ENCODE measurements around the gene TOP3A. TPM values are rescaled to one million over a fixed set of nuclear protein-coding genes. Genes with fewer than 3 reads are reported as not detected.

Gene TOP3A
- total RNA-seq, 4 donors from 2014 or later = 21.2 to 33.5 (median 21.8) TPM

GRCh38 chr17:18362698-18363100 is 47.9 kb upstream of the TOP3A start:
- TF ChIP-seq EP300 (IDR thresholded peaks at IDR 0.05) (no peak), POLR2AphosphoS5 (IDR thresholded peaks at IDR 0.05) (peak in 1 of 2 donors; percentile 5)
- H3K9me3 ChIP-seq = no peaks in the 10 kb centered on the region
- peak; percentile 94 for DNase-seq (ENCODE audit: extremely low spot score)
- peaks cover 0 to 25% (median 6%) of the 10 kb centered on the region in 4 donors for H3K36me3 ChIP-seq
- H3K4me1 ChIP-seq = peaks cover 15 to 34% (median 23%) of the 10 kb centered on the region in 4 donors
- H3K4me3 ChIP-seq = peak overlapping the region; percentile 81 to 99 (median 88)
- peak overlapping the region; percentile 79 to 89 (median 84) for H3K27ac ChIP-seq (replicated peaks in 1 of 4)
- WGBS = 4% methylated on average over 14 of the region's 14 CpGs
- intact Hi-C loops (cut with DNase I) = loop anchor here (2.0 kb wide), 1 partner anchor 46 kb away; no protein-coding TSS in a partner anchor
- no peaks in the 10 kb centered on the region for H3K27me3 ChIP-seq

GRCh38 chr17:18361837-18362697 is 47.3 kb upstream of the TOP3A start:
- H3K4me1 ChIP-seq = peaks cover 15 to 38% (median 26%) of the 10 kb centered on the region in 4 donors

DNA sequence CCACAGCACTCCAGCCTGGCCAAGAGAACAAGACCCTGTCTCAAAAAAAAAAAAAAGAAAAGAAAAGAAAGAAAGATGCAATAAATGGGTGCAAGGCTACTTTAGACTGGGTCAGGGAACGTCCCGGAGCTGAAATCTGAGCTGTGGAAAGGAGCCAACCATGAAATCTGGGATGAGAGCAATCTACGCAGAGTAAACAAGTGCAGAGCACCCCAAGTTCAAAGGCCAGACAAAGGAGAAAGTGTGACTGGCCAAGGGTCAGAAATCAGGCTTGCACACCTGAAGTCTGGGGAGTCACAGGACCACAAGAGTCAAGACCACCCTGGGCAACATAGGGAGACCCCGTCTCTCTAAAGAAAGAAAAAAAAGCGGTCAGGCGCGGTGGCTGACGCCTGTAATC is 45.7 kb upstream of the TOP3A start:
- Histone ChIP-seq H3K4me1 (peaks cover 15 to 41% (median 31%) of the 10 kb centered on the region in 4 donors), H3K9me3 (no peaks in the 10 kb centered on the region), H3K36me3 (peaks cover 0 to 38% (median 14%) of the 10 kb centered on the region in 4 donors), H3K4me3 (no peak overlapping the region), H3K27ac (replicated peaks in 1 of 4) (no peak overlapping the region), H3K27me3 (no peaks in the 10 kb centered on the region)
- 86% methylated on average over 8 of the region's 8 CpGs for WGBS
- TF ChIP-seq EP300 (IDR thresholded peaks at IDR 0.05) = no peak
- no peak for TF ChIP-seq POLR2AphosphoS5 (IDR thresholded peaks at IDR 0.05)
- TF ChIP-seq, protein P1, sequence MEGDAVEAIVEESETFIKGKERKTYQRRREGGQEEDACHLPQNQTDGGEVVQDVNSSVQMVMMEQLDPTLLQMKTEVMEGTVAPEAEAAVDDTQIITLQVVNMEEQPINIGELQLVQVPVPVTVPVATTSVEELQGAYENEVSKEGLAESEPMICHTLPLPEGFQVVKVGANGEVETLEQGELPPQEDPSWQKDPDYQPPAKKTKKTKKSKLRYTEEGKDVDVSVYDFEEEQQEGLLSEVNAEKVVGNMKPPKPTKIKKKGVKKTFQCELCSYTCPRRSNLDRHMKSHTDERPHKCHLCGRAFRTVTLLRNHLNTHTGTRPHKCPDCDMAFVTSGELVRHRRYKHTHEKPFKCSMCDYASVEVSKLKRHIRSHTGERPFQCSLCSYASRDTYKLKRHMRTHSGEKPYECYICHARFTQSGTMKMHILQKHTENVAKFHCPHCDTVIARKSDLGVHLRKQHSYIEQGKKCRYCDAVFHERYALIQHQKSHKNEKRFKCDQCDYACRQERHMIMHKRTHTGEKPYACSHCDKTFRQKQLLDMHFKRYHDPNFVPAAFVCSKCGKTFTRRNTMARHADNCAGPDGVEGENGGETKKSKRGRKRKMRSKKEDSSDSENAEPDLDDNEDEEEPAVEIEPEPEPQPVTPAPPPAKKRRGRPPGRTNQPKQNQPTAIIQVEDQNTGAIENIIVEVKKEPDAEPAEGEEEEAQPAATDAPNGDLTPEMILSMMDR (IDR thresholded peaks at IDR 0.05) = no peak
- no peak for TF ChIP-seq POLR2A (IDR thresholded peaks at IDR 0.05; ENCODE audit: low read depth)
- intact Hi-C loops (cut with DNase I) = no loop called here
- DNase-seq (ENCODE audit: extremely low spot score) = no peak

More at GRCh38 chr17:18361837-18362697, 47.3 kb upstream of the TOP3A start:
- no peak for TF ChIP-seq POLR2A (IDR thresholded peaks at IDR 0.05; ENCODE audit: low read depth)
- TF ChIP-seq POLR2AphosphoS5 (IDR thresholded peaks at IDR 0.05) = peak in 1 of 2 donors; percentile 13
- no peak for TF ChIP-seq EP300 (IDR thresholded peaks at IDR 0.05)
- Histone ChIP-seq H3K9me3 (no peaks in the 10 kb centered on the region), H3K27ac (replicated peaks in 1 of 4) (peak overlapping the region; percentile 79 to 89 (median 84)), H3K27me3 (no peaks in the 10 kb centered on the region), H3K4me3 (peak overlapping the region; percentile 81 to 99 (median 88)), H3K36me3 (peaks cover 0 to 25% (median 6%) of the 10 kb centered on the region in 4 donors)
- DNase-seq (ENCODE audit: extremely low spot score) = no peak
- intact Hi-C loops (cut with DNase I) = loop anchor here (2.0 kb wide), 1 partner anchor 45 kb away; no protein-coding TSS in a partner anchor
- 70% methylated on average over 15 of the region's 15 CpGs for WGBS

GRCh38 chr17:18356624-18357023 is 41.8 kb upstream of the TOP3A start:
- H3K36me3 ChIP-seq = peaks cover 24 to 77% (median 35%) of the 10 kb centered on the region in 4 donors
- H3K27ac ChIP-seq (replicated peaks in 1 of 4) = peak overlapping the region in 3 of 4 donors; percentile 43 to 52 (median 50)
- DNase-seq (ENCODE audit: extremely low spot score) = no peak
- peaks cover under 1 to 21% (median 11%) of the 10 kb centered on the region in 4 donors for H3K4me1 ChIP-seq
- no peaks in the 10 kb centered on the region for H3K9me3 ChIP-seq
- H3K27me3 ChIP-seq = no peaks in the 10 kb centered on the region
- no peak overlapping the region for H3K4me3 ChIP-seq
- no peak for TF ChIP-seq EP300 (IDR thresholded peaks at IDR 0.05)
- no peak for TF ChIP-seq POLR2A (IDR thresholded peaks at IDR 0.05; ENCODE audit: low read depth)
- TF ChIP-seq, protein P1 (IDR thresholded peaks at IDR 0.05) = no peak
- TF ChIP-seq POLR2AphosphoS5 (IDR thresholded peaks at IDR 0.05) = no peak
- intact Hi-C loops (cut with DNase I) = no loop called here
- 81% methylated on average over 10 of the region's 10 CpGs for WGBS

DNA sequence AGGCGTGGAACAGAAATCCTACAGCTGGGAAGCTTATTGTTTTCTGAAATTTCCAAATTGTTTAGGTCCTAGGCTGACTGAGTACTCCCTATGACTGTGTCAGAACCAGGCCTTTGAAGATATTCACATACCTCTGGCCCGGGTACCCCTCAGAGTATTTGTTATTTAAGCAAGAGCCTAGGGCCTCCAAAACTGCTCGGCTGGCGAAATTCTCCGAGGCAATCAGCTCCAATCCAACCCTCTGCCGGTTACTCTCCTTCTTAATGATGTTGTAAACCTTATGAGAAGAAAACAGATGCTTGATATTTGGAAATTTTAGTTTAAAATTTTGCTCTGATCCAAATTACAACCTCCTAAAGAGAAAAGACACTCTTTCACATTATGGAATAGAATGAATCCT is 38.7 kb upstream of the TOP3A start:
- peaks cover 17 to 87% (median 44%) of the 10 kb centered on the region in 4 donors for H3K36me3 ChIP-seq
- no peaks in the 10 kb centered on the region for H3K27me3 ChIP-seq
- H3K4me1 ChIP-seq = peaks cover 0 to 15% (median 6%) of the 10 kb centered on the region in 4 donors
- H3K27ac ChIP-seq (replicated peaks in 1 of 4) = no peak overlapping the region
- intact Hi-C loops (cut with DNase I) = no loop called here
- H3K9me3 ChIP-seq = no peaks in the 10 kb centered on the region
- H3K4me3 ChIP-seq = no peak overlapping the region
- DNase-seq (ENCODE audit: extremely low spot score) = no peak
- 91% methylated on average over 6 of the region's 6 CpGs for WGBS
- TF ChIP-seq POLR2A (IDR thresholded peaks at IDR 0.05; ENCODE audit: low read depth) = no peak
- no peak for TF ChIP-seq EP300 (IDR thresholded peaks at IDR 0.05)
- TF ChIP-seq, protein P1 (IDR thresholded peaks at IDR 0.05) = no peak
- TF ChIP-seq POLR2AphosphoS5 (IDR thresholded peaks at IDR 0.05) = no peak
